Mucosa of gallbladder (tissue), 1 donor: ENCODE results near the gene TXNDC12. TPM values are rescaled to one million over a fixed set of nuclear protein-coding genes. Genes with fewer than 3 reads are reported as not detected.

Source experiments
- DNase-seq: peaks from one replicate; pipeline ENCODE4 v3.0.0-alpha.2; 2020; ENCODE audit warnings: low spot score
- total RNA-seq: library from RNA; stranded (reverse); gene quantifications from one replicate; pipeline ENCODE4 v1.2.1, GENCODE V29; 2021
- donor health status: DM: no; HTN: no; CAD: no.

TXNDC12 gene
- total RNA-seq, 1 donor from 2014 or later: 51.4 TPM

DNA sequence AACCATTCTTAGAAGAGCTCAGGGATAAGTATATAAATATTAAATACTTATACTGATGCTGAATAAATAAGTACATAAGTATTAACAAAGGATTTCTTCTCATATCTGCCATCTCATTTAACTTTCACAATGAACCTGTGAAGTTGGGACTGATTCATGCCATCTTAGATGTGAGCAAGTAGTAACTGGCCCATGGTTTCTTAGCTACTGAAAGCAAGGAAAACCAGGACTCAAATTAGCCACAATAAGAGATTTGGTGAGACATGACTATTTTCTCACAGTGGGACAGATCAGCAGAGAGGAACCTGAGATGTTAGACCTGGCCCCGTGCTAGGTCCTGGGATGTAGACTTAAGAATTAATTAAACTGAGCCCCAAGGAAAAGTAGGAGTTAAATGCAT lies 56.3 kb downstream of the TXNDC12 start:
- DNase-seq: no peak

DNA sequence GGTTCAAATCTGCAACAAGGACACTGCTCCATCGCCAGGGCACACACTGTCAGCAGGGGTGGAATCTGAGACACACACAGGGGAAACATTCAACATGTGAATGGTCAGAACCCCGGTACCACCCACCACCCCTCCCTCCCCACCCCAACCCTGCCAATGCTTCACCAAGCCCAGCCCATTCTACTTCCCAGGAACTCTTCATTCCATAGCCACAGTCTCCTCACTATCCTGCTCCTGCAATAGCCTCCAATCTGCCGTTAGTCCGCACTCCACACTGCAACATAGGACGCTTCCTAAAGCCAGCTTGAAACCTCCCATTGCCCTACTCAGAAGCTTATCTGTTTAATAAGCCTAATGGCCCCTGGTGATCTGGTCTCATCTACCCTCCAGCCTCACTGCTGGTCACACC lies 57.0 kb downstream of the TXNDC12 start:
- no peak for DNase-seq

DNA sequence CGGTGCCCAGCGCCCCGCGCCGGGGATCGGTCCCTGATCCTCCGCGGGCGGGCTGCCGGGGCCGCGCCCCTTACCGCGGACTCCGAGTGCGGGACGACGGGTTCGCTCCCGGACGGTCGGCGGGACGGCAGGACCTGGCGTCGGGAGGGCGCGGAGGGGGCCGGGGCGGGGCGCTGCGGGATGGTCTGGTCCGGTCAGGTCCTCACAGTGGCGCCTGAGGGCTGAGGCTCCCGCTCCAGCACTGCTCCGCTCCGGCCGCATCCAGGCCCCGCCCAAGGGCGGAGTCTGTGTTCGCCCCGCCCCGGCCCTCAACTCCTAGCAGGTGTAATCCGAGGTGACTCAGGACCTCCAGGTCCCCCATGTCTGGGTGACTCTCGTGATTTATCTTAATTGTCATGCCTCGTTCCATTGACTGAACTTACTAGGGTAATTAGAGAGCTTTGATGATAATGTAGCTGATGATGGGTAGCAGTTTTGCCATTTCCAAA lies 64.5 kb downstream of the TXNDC12 start, which contains the start of gene RAB3B:
TSS of gene RAB3B (minus strand) at position 223 of the 488 bp plus-strand sequence. CDS start 13,583 bp downstream, outside the sequence.
- peak; percentile 74 for DNase-seq

DNA sequence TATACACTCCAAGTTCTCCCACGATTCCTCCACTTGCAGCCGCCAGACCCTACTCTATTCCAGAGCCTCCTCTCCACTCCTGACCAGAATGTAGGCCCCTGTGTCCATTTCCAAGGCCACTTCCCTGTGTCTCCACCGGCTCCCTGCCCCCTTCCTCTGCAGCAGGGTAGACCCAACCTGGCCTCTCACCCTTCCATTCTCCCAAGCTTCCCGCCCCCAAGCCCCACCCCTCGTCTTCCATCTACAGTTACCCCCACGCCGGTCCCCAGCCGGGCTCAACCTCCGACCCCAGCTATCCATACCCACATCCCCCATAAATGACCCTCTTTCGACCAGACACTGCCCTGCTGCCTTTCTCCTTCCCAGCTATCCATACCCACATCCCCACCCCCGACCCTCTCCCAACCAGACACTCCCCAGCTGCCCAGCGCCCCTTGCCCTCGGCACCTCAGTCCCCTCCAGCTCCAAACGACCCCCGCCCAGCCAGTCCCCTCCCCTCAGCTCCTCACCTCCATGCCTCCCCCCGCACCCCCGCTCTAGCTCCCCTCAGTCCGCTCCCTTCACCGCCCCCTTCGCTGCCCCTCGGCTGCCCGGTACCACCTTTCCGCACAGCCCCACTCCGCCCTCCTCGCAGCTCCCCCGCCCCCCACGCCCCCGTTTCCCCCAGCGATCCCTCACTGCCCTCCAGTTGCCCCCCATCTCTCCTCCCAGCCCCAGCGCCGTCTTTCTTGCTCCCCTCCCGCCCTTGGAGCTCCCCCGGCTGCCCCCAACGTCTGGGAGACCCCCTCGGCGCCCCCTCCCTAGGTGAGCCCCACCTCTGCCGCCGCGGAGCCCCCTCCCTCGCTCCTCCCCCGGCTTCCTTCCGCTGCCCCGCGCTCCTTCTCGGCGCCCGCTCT lies 65.2 kb downstream of the TXNDC12 start:
- no peak for DNase-seq

DNA sequence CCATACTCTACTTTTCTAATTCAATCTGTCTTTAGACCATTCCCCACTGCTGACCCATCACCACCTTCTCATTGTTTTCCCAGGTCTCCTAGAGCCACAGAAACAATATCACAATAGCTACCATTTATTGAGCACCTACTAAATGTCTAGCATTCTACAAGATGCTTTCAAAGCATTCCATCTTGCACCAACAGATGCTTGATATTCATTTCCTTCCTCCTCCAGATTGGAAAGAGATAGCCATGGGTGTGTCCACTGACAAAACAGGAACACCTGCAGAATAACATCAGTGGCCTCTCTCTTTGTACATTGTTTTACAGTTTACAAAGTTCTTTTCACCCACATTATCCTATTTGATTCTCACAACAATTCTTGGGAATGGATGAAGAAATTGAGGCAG lies 66.7 kb downstream of the TXNDC12 start:
- DNase-seq: no peak

DNA sequence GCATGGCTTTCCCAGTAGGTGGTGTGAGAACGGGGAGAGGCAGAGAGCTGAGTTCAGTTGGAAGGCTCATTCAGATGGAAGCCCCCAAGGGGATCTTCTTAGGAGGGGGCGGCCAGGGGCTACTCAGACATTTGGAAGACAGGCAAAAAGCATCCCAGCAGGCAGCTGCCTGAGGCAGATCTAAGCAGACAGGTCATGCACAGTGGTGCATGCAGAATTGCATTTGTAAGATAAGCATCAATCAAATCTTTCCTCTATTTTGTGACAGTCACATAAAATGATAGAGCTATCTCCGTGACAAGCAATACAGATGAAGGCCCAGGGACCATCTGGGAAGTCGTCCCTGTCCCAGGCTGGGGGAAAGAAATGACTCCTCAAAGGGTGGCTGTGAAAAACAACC lies 68.3 kb downstream of the TXNDC12 start:
- no peak for DNase-seq

DNA sequence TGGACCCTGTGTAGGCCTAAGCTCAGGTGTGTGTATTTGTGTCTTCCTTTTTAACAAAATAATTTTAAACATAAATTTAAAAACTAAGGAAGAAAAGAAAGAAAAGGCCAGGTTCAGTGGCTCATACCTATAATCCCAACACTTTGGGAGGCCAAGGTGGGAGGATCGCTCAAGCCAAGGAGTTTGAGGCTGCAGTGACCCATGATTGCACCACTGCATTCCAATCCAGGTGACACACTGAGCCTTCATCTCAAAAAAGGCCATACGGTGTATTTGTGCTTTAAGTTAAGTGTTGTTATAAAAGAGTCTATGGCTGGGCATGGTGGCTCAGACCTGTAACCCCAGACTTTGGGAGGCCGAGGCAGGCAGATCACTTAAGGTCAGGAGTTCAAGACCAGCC lies 72.8 kb downstream of the TXNDC12 start:
- DNase-seq: no peak

DNA sequence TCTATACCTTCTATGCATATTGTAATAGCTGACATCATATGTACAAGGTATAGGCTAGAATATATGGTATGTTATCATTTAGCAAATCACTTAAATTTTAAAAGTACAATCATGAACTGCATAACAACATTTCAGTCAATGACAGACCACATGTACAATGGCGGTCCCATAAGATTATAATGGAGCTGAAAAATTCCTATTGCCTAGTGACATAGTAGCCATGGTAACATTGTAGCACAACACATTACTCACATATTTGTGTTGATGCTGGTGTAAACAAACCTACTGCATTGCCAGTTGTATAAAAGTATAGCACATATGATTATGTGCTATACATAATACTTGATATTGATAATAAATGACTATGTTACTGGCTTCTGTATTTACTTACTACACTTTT lies 73.4 kb downstream of the TXNDC12 start:
- no peak for DNase-seq

DNA sequence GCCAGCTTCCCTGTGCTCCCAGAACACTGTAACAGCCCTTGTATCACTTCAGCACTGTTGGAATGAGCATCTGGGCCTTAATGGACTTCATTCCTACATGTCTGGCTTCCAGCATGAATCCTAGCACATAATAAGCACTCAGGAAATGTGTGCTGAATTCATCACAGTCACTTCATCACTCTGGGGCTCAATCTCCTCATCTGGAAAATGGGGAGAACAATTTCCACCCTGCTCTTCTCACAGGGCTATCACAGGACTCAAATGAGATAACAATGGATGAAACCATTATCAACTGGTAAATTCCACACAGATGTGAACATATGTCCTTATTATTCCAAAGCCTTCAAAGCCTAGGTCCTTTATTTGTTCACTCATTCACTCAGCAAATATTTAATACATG lies 76.9 kb downstream of the TXNDC12 start:
- no peak for DNase-seq

DNA sequence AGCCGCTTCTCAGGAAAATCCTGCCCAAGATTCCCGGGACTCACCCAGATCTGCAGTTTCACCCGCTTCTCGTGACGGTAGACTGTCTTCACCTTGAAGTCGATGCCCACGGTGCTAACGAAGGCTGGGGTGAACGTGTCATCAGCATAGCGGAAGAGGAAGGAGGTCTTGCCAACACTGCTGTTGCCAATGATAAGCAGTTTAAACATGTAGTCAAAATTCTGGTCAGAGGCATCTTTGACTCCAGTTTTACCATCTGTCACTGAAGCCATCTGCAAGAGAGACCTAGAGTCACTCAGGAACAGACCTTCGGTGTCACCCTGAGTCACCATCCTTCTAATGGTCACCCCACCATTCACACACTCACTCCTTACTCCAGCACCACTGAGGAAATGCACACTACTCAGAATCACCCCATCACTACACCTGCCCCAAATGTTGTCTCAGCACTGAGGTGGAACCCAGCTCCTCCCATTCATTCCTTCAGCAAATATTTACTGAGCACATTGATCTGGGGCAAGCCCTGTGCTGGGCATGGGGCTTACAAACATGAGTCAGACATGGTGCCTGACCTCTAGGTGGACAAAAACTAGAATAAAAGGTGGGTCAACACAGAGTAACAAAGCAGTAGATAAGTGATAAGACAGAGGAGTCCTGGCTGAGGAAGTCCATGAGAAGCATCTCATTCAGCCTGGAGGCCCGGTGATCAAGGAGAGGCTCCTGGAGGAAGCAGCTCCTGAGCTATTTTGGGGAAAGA lies 78.0 kb downstream of the TXNDC12 start:
- peak; percentile 75 for DNase-seq

DNA sequence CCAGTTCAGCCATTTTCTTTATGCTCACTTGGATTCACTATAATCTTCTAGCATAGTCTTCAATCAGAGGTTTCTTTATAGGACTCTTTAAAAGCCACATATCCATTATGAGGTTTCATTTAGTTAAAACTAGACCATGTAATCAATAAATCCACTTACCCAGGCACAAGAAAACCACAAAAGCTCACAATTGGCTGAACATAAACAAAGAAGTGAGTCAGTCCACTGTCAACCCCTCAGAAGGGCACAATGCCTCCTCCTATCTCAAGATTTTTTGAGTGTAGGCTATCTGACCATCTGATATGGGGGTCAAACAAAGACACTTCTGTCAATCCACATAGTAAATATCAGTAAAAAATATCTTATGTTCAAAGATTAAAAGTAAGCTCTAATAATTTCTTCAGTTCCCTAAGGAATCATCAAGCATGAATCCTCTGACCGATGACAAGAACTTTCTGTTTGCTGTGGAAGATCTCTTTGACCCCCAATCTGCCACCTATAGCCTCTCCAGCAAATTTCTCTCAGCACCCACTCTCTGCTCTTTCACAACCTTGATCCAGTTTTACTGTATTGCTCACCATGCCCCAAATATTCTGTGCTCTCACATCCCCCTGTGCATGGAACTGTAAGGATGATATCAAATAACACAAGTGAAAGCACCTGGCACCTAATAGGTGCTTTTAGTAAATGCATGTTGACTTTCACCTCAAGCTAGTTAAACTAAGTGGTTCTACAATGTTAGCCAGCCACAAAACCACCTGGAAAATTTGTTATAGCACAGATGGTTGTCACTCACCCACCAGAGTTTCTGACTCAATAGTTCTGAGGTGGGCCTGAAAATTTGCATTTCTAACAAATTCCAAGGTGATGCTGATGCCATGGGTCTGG lies 81.2 kb downstream of the TXNDC12 start:
- DNase-seq: no peak

Other genes starting within 250 kb of the TXNDC12 start
- 112 TPM for gene NRDC, start 176.5 kb downstream of the TXNDC12 start, total RNA-seq
- 38.3 TPM for gene RAB3B, start 64.5 kb downstream of the TXNDC12 start, total RNA-seq
- gene KTI12, start 21.4 kb downstream of the TXNDC12 start, total RNA-seq: 5.9 TPM
- gene BTF3L4, start 1.1 kb upstream of the TXNDC12 start, total RNA-seq: 29.1 TPM
- 22.6 TPM for gene ZFYVE9, start 86.9 kb upstream of the TXNDC12 start, total RNA-seq